Measurements from ENCODE around the gene HSPA12B. TPM values are rescaled to one million over a fixed set of nuclear protein-coding genes. Genes with fewer than 3 reads are reported as not detected.

Gene HSPA12B
- total RNA-seq, 1 experiment from 2014 or later: 0.21 TPM

DNA sequence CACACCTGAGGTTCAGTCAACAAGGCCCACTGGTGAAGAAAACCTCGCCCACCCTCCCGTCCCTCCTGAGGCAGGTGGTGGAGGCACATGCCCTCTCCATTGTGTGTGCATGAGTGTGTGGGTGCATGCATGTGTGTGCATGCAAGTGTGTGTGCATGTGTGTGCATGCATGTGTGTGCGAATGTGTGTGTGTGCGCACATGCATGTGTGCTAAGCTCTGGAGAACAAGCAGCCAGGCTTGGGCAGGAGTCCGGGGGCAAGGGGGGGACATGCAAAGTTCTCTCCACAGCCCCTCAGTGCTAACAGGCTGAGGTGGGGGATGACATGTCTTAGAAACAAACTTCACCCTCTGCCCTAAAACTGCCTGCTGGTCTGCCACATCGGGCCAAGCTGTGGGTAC, 3.1 kb upstream of the HSPA12B start:
- ChIA-PET POLR2A (no interaction called here), CTCF (interaction anchor here (0.6 to 1.2 kb wide), 3 partner anchors 17 to 38 kb away, joined by 3 to 8 read pairs (median 3); partner anchors contain the start of genes ADISSP and SIGLEC1)
- ATAC-seq: no peak
- no peak for DNase-seq (ENCODE audit: low read depth, low spot score)
- Histone ChIP-seq H3K4me3 (ENCODE audit: low read depth in 2 of 2, low read length in 2 of 2) (no peak overlapping the region), H3K4me1 (ENCODE audit: control insufficient read depth, insufficient read depth, low read length) (0 out of 2 replicates have a peak, but pooled peaks cover 3% of the 10 kb centered on the region), H3K36me3 (ENCODE audit: control insufficient read depth, insufficient read depth, low read length) (no peaks in the 10 kb centered on the region), H3K27me3 (ENCODE audit: control insufficient read depth, insufficient read depth, low read length) (peaks cover 8% of the 10 kb centered on the region; the same call in 1 of the 2 replicates), H3K9me3 (ENCODE audit: control insufficient read depth, insufficient read depth, low read depth, low read length) (no peaks in the 10 kb centered on the region), H3K27ac (ENCODE audit: low read length) (no peak overlapping the region)
- no TSS peak for BruUV-seq (replicated peaks)
- intact Hi-C loops (cut with micrococcal nuclease; ENCODE audit: unreplicated experiment): no loop called here
- in situ Hi-C loops (cut with HindIII; ENCODE audit: low pct_unique_long_range_greater_than_20kb, low sequenced_read_pairs): no loop called here
- TF ChIP-seq POLR2AphosphoS5 (IDR thresholded peaks at IDR 0.05; ENCODE audit: low read depth, low read length): no peak
- no peak for TF ChIP-seq SIN3A (IDR thresholded peaks at IDR 0.05; ENCODE audit: borderline replicate concordance, insufficient read depth, low read depth, low read length)
- TF ChIP-seq, protein P1, sequence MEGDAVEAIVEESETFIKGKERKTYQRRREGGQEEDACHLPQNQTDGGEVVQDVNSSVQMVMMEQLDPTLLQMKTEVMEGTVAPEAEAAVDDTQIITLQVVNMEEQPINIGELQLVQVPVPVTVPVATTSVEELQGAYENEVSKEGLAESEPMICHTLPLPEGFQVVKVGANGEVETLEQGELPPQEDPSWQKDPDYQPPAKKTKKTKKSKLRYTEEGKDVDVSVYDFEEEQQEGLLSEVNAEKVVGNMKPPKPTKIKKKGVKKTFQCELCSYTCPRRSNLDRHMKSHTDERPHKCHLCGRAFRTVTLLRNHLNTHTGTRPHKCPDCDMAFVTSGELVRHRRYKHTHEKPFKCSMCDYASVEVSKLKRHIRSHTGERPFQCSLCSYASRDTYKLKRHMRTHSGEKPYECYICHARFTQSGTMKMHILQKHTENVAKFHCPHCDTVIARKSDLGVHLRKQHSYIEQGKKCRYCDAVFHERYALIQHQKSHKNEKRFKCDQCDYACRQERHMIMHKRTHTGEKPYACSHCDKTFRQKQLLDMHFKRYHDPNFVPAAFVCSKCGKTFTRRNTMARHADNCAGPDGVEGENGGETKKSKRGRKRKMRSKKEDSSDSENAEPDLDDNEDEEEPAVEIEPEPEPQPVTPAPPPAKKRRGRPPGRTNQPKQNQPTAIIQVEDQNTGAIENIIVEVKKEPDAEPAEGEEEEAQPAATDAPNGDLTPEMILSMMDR (IDR thresholded peaks at IDR 0.05): no peak
- TF ChIP-seq TCF7L2 (IDR thresholded peaks at IDR 0.05; ENCODE audit: low read depth, low read length): no peak
- TF ChIP-seq, protein P2, sequence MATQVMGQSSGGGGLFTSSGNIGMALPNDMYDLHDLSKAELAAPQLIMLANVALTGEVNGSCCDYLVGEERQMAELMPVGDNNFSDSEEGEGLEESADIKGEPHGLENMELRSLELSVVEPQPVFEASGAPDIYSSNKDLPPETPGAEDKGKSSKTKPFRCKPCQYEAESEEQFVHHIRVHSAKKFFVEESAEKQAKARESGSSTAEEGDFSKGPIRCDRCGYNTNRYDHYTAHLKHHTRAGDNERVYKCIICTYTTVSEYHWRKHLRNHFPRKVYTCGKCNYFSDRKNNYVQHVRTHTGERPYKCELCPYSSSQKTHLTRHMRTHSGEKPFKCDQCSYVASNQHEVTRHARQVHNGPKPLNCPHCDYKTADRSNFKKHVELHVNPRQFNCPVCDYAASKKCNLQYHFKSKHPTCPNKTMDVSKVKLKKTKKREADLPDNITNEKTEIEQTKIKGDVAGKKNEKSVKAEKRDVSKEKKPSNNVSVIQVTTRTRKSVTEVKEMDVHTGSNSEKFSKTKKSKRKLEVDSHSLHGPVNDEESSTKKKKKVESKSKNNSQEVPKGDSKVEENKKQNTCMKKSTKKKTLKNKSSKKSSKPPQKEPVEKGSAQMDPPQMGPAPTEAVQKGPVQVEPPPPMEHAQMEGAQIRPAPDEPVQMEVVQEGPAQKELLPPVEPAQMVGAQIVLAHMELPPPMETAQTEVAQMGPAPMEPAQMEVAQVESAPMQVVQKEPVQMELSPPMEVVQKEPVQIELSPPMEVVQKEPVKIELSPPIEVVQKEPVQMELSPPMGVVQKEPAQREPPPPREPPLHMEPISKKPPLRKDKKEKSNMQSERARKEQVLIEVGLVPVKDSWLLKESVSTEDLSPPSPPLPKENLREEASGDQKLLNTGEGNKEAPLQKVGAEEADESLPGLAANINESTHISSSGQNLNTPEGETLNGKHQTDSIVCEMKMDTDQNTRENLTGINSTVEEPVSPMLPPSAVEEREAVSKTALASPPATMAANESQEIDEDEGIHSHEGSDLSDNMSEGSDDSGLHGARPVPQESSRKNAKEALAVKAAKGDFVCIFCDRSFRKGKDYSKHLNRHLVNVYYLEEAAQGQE (IDR thresholded peaks at IDR 0.05; ENCODE audit: insufficient read depth in 1 of 2, low read depth in 2 of 2, low read length in 1 of 2): no peak

DNA sequence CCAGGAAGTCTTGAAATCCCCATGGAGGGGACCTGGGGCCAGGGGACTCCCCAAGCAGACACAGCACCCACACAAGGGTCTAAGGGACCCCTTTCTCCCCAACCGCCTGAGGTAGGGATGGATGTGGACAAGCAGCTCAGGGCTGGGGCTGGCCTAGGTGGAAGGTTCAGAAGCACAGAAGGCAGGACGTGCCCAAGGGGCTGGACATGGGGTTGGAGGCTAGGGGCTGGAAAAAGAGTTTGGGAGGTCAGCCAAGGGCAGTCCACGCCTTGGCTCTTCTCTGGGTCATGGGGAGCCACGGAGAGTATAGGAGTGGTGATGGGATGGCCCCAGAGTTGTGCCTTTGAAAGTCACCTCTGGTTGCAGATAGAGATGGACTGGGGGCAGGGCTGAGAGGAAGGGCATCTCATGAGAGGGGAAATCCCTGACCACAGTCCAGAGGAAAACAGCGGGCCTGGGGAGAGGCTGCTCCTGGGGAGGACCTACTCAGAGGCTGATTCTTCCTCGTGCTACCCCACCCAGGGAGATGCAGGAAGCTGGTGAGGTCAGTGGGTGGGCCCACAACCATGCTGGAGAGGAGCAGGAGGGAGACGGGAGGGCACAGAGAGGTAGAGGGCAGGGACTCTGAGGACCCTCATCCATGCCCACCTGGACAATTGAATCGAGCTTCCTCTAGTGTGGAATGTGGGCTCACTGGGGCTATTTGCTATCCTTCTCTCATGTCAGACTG, 2.5 kb upstream of the HSPA12B start:
- Histone ChIP-seq H3K27me3 (ENCODE audit: control insufficient read depth, insufficient read depth, low read length) (peaks cover 6% of the 10 kb centered on the region; the same call in 1 of the 2 replicates), H3K4me1 (ENCODE audit: control insufficient read depth, insufficient read depth, low read length) (0 out of 2 replicates have a peak, but pooled peaks cover 3% of the 10 kb centered on the region), H3K36me3 (ENCODE audit: control insufficient read depth, insufficient read depth, low read length) (no peaks in the 10 kb centered on the region), H3K4me3 (ENCODE audit: low read depth in 2 of 2, low read length in 2 of 2) (no peak overlapping the region), H3K27ac (ENCODE audit: low read length) (no peak overlapping the region), H3K9me3 (ENCODE audit: control insufficient read depth, insufficient read depth, low read depth, low read length) (no peaks in the 10 kb centered on the region)
- ChIA-PET CTCF (interaction anchor here (0.6 to 1.2 kb wide), 3 partner anchors 13 to 38 kb away, joined by 3 to 8 read pairs (median 4); partner anchors contain the start of gene ADISSP), POLR2A (no interaction called here)
- TF ChIP-seq, protein P1 (IDR thresholded peaks at IDR 0.05): no peak
- TF ChIP-seq POLR2AphosphoS5 (IDR thresholded peaks at IDR 0.05; ENCODE audit: low read depth, low read length) (no peak), SIN3A (IDR thresholded peaks at IDR 0.05; ENCODE audit: borderline replicate concordance, insufficient read depth, low read depth, low read length) (no peak)
- ATAC-seq (0 out of 2 replicates have a peak, but pooled peaks have one; percentile 12), DNase-seq (ENCODE audit: low read depth, low spot score) (no peak)
- intact Hi-C loops (cut with micrococcal nuclease; ENCODE audit: unreplicated experiment): no loop called here
- in situ Hi-C loops (cut with HindIII; ENCODE audit: low pct_unique_long_range_greater_than_20kb, low sequenced_read_pairs): no loop called here
- no TSS peak for BruUV-seq (replicated peaks)
